ENCODE results near the gene MOSMO. TPM values are rescaled to one million over a fixed set of nuclear protein-coding genes. Genes with fewer than 3 reads are reported as not detected.

The MOSMO gene
- total and polyA plus RNA-seq, 9 of the 15 experiments (the other 6 are each of a cell fraction or from before 2014, with no cell fraction given): 1.9 to 13.3 (median 7.7) TPM

- in situ Hi-C loops (cut with MboI): no loop called here
- no peaks in the 10 kb centered on the region; a peak in 1 of 5 replicates for H3K4me1 ChIP-seq (replicated peaks in 1 of 2; ENCODE audit: control insufficient read depth in 2 of 2, insufficient read depth in 2 of 2, low read length in 2 of 2)
- H3K9ac ChIP-seq (ENCODE audit: insufficient read depth in 1 of 2, low read depth in 2 of 2, low read length in 2 of 2): no peak overlapping the region
- no peaks in the 10 kb centered on the region for H3K9me1 ChIP-seq (ENCODE audit: control insufficient read depth, insufficient read depth, low read length)
- FAIRE-seq (no peak), DNase-seq (ENCODE audit: extremely low read depth in 1 of 4, low spot score in 3 of 4) (no peak), ATAC-seq (no peak)
- no peaks in the 10 kb centered on the region for H3K27me3 ChIP-seq (ENCODE audit: control insufficient read depth in 2 of 2, insufficient read depth in 2 of 2, low read length in 2 of 2)
- H2AFZ ChIP-seq (ENCODE audit: low read depth, low read length): no peak overlapping the region
- intact Hi-C loops (cut with micrococcal nuclease): no loop called here
- no peak overlapping the region for H3K27ac ChIP-seq (ENCODE audit: extremely low read depth, low read depth, low read length)
- H3K4me2 ChIP-seq (ENCODE audit: insufficient read depth, low read length): no peak overlapping the region
- BruUV-seq (replicated peaks): TSS peak; percentile 23
- no peaks in the 10 kb centered on the region for H4K20me1 ChIP-seq (replicated peaks; ENCODE audit: control insufficient read depth, insufficient read depth, low read length)
- peaks cover 54% of the 10 kb centered on the region for H3K36me3 ChIP-seq (ENCODE audit: control insufficient read depth, insufficient read depth, low read length)
- no peak overlapping the region for H3K4me3 ChIP-seq
- H3K79me2 ChIP-seq (ENCODE audit: control insufficient read depth, insufficient read depth, low read length): no peaks in the 10 kb centered on the region
- CTCF ChIA-PET (ENCODE audit: low intra/inter-chr PET ratio): no interaction called here
- POLR2A ChIA-PET: interaction anchor here (0.7 kb wide), 1 partner anchor 212 kb away, joined by 3 read pairs; no protein-coding TSS in a partner anchor
- H3K9me3 ChIP-seq (replicated peaks; ENCODE audit: control insufficient read depth, insufficient read depth, low read depth, low read length): no peaks in the 10 kb centered on the region
- no peak for TF ChIP-seq ILF3 (IDR thresholded peaks at IDR 0.05; ENCODE audit: borderline replicate concordance)
- no peak for TF ChIP-seq HDAC8 (tag; IDR thresholded peaks at IDR 0.05)
- TF ChIP-seq CEBPZ (IDR thresholded peaks at IDR 0.05; ENCODE audit: borderline replicate concordance, low read depth, low read length): no peak
- no peak for TF ChIP-seq ZFP30 (CRISPR knock-in tag; IDR thresholded peaks at IDR 0.05; ENCODE audit: borderline replicate concordance)
- TF ChIP-seq TFAM (CRISPR knock-in tag; conservative IDR thresholded peaks at IDR 0.05): no peak
- no peak for TF ChIP-seq CREB5 (CRISPR knock-in tag; IDR thresholded peaks at IDR 0.05)
- no peak for TF ChIP-seq PYGO2 (tag; IDR thresholded peaks at IDR 0.05)
- TF ChIP-seq ZNF511 (CRISPR knock-in tag; IDR thresholded peaks at IDR 0.05): no peak
- no peak for TF ChIP-seq ZKSCAN3 (CRISPR knock-in tag; IDR thresholded peaks at IDR 0.05)
- TF ChIP-seq BDP1 (IDR thresholded peaks at IDR 0.05; ENCODE audit: insufficient read depth, insufficient read length): no peak
- TF ChIP-seq LEF1 (IDR thresholded peaks at IDR 0.05): no peak
- no peak for TF ChIP-seq ZKSCAN1 (IDR thresholded peaks at IDR 0.05; ENCODE audit: low read depth, low read length)
- TF ChIP-seq ARID1B (IDR thresholded peaks at IDR 0.05): no peak
- no peak for TF ChIP-seq MYBL2 (IDR thresholded peaks at IDR 0.05; ENCODE audit: low read depth)
- TF ChIP-seq MYBL2 (CRISPR knock-in tag; IDR thresholded peaks at IDR 0.05; ENCODE audit: borderline replicate concordance): no peak
Measured at GRCh38 chr16:21985524-21985923, 22.4 kb upstream of the MOSMO start.
